H9 (cell line): ENCODE measurements around the gene CCDC141. TPM values are rescaled to one million over a fixed set of nuclear protein-coding genes. Genes with fewer than 3 reads are reported as not detected.

Source experiments
- DNase-seq: peaks from one replicate; pipeline ENCODE4 v3.0.0-alpha.2; 2017
- H2AFZ ChIP-seq: one replicate; pipeline ENCODE4 v1.6.1; 2013; ENCODE audit warnings: mild to moderate bottlenecking, low read length, control low read depth, moderate library complexity
- H2AK5ac ChIP-seq: 2 replicates; pipeline ENCODE4 v1.6.1; 2013; ENCODE audit warnings: low read length, control low read depth, mixed read lengths; ENCODE audit not compliant: insufficient read length
- H2BK120ac ChIP-seq: one replicate; pipeline ENCODE4 v1.6.1; 2013; ENCODE audit warnings: low read depth, mild to moderate bottlenecking, low read length, control low read depth, inconsistent platforms; ENCODE audit not compliant: poor library complexity, severe bottlenecking
- H2BK12ac ChIP-seq: 2 replicates; pipeline ENCODE4 v1.6.1; 2013; ENCODE audit warnings: low read length, control low read depth, mixed read lengths, low read depth; ENCODE audit not compliant: insufficient read length
- H2BK15ac ChIP-seq: 2 replicates; pipeline ENCODE4 v1.6.1; 2013; ENCODE audit warnings: low read depth, low read length, control low read depth
- H2BK20ac ChIP-seq: one replicate; pipeline ENCODE4 v1.6.1; 2013; ENCODE audit warnings: low read depth, mild to moderate bottlenecking, low read length, control low read depth, inconsistent platforms; ENCODE audit not compliant: poor library complexity, severe bottlenecking
- H2BK5ac ChIP-seq: 2 replicates; pipeline ENCODE4 v1.6.1; 2013; ENCODE audit warnings: low read length, control low read depth, mixed read lengths; ENCODE audit not compliant: insufficient read length
- H3K14ac ChIP-seq: 2 replicates; pipeline ENCODE4 v1.6.1; 2013; ENCODE audit warnings: low read length, control low read depth; ENCODE audit not compliant: insufficient read depth
- H3K18ac ChIP-seq: 2 replicates; pipeline ENCODE4 v1.6.1; 2013; ENCODE audit warnings: low read depth, mild to moderate bottlenecking, mixed read lengths, low read length, control low read depth; ENCODE audit not compliant: insufficient read length
- H3K23ac ChIP-seq: 2 replicates; pipeline ENCODE4 v1.6.1; 2013; ENCODE audit warnings: low read length, control low read depth, mixed read lengths, low read depth; ENCODE audit not compliant: insufficient read length
- H3K23me2 ChIP-seq: 2 replicates; pipeline ENCODE4 v1.6.1; 2013; ENCODE audit warnings: low read depth, mild to moderate bottlenecking, mixed read lengths, low read length, control low read depth; ENCODE audit not compliant: insufficient read length, poor library complexity, severe bottlenecking
- H3K27ac ChIP-seq: 2 replicates; pipeline ENCODE4 v1.5.1; 2013; ENCODE audit warnings: low read length, control low read depth, mixed read lengths, low read depth; ENCODE audit not compliant: insufficient read length
- H3K27me3 ChIP-seq: 2 replicates; pipeline ENCODE4 v1.6.1; 2013; ENCODE audit warnings: low read length, control low read depth, inconsistent platforms; ENCODE audit not compliant: insufficient read depth
- H3K4ac ChIP-seq: 2 replicates; pipeline ENCODE4 v1.6.1; 2013; ENCODE audit warnings: low read depth, mild to moderate bottlenecking, control low read depth, inconsistent platforms, low read length, moderate library complexity
- H3K4me1 ChIP-seq: 2 replicates; pipeline ENCODE4 v1.6.1; 2013; ENCODE audit warnings: low read length, control low read depth, inconsistent platforms; ENCODE audit not compliant: insufficient read depth
- H3K4me2 ChIP-seq: 2 replicates; pipeline ENCODE4 v1.6.1; 2013; ENCODE audit warnings: low read length, control low read depth, mixed read lengths; ENCODE audit not compliant: insufficient read length, insufficient read depth
- H3K56ac ChIP-seq: 2 replicates; pipeline ENCODE4 v1.6.1; 2013; ENCODE audit warnings: low read depth, mild to moderate bottlenecking, mixed read lengths, low read length, control low read depth; ENCODE audit not compliant: insufficient read length
- H3K79me1 ChIP-seq: 2 replicates; pipeline ENCODE4 v1.6.1; 2013; ENCODE audit warnings: low read depth, mild to moderate bottlenecking, moderate library complexity, low read length, control low read depth, inconsistent platforms; ENCODE audit not compliant: insufficient read depth, poor library complexity, severe bottlenecking
- H3K79me2 ChIP-seq: 2 replicates; pipeline ENCODE4 v1.6.1; 2013; ENCODE audit warnings: low read length, control low read depth, inconsistent platforms; ENCODE audit not compliant: insufficient read depth
- H3K9ac ChIP-seq: 2 replicates; pipeline ENCODE4 v1.6.1; 2013; ENCODE audit warnings: low read length, control low read depth, mixed read lengths; ENCODE audit not compliant: insufficient read length; ENCODE audit errors: extremely low read depth
- H3K9me3 ChIP-seq: one replicate; pipeline ENCODE4 v1.6.1; 2013; ENCODE audit warnings: low read depth, low read length, inconsistent platforms; ENCODE audit not compliant: control insufficient read depth
- H3T11ph ChIP-seq: one replicate; pipeline ENCODE4 v1.6.1; 2013; ENCODE audit warnings: mild to moderate bottlenecking, low read length, control low read depth, inconsistent platforms
- H4K20me1 ChIP-seq: one replicate; pipeline ENCODE4 v1.6.1; 2013; ENCODE audit not compliant: control insufficient read depth, insufficient read length, insufficient read depth
- H4K5ac ChIP-seq: 2 replicates; pipeline ENCODE4 v1.6.1; 2013; ENCODE audit warnings: low read depth, mild to moderate bottlenecking, mixed read lengths, low read length, control low read depth; ENCODE audit not compliant: insufficient read length
- H4K8ac ChIP-seq: replicated peaks from 2 replicates; pipeline ENCODE4 v1.6.1; 2013; ENCODE audit warnings: low read length, control low read depth, mixed read lengths, low read depth; ENCODE audit not compliant: insufficient read length
- H4K91ac ChIP-seq: 2 replicates; pipeline ENCODE4 v1.6.1; 2013; ENCODE audit warnings: low read depth, mild to moderate bottlenecking, moderate library complexity, mixed read lengths, low read length, control low read depth; ENCODE audit not compliant: insufficient read length
- H3K27ac Mint-ChIP-seq, 3 experiments: 2 replicates in 2 of 3; 3 replicates in 1 of 3; pipeline ENCODE4 v1.8.0; 2020 to 2021; ENCODE audit warnings: mixed read lengths in 3 of 3, mild to moderate bottlenecking in 1 of 3, moderate library complexity in 1 of 3
- H3K27me3 Mint-ChIP-seq: 2 replicates; pipeline ENCODE4 v1.8.0; 2021; ENCODE audit warnings: low read depth, mild to moderate bottlenecking, moderate library complexity, mixed read lengths
- H3K36me3 Mint-ChIP-seq, 3 experiments: 2 replicates in 2 of 3; 3 replicates in 1 of 3; pipeline ENCODE4 v1.8.0; 2020 to 2021; ENCODE audit warnings: low read depth in 3 of 3, mixed read lengths in 3 of 3; ENCODE audit not compliant: insufficient read depth in 1 of 3
- H3K4me1 Mint-ChIP-seq, 2 experiments: 2 replicates each; pipeline ENCODE4 v1.8.0; 2020; ENCODE audit warnings: mixed read lengths in 2 of 2
- H3K4me3 Mint-ChIP-seq, 2 experiments: 2 replicates in 1 of 2; 3 replicates in 1 of 2; pipeline ENCODE4 v1.8.0; 2020 to 2021; ENCODE audit warnings: mild to moderate bottlenecking in 2 of 2, mixed read lengths in 2 of 2, moderate library complexity in 1 of 2
- H3K9me3 Mint-ChIP-seq, 2 experiments: 2 replicates in 1 of 2; 3 replicates in 1 of 2; pipeline ENCODE4 v1.8.0; 2020; ENCODE audit warnings: mild to moderate bottlenecking in 2 of 2, mixed read lengths in 2 of 2, moderate library complexity in 1 of 2
- WGBS: extraction: QIAGEN DNeasy Blood & Tissue Kit; methylation state at CpG from one replicate; pipeline ENCODE4 v1.1.7; 2013; ENCODE audit warnings: missing lambda C conversion rate, low lambda C conversion rate, mixed read lengths; ENCODE audit not compliant: insufficient read length; ENCODE audit errors: extremely low coverage; 5-methylcytosine and 5-hydroxymethylcytosine counted together
- total RNA-seq: library from RNA; stranded (reverse); gene quantifications from 2 replicates; pipeline ENCODE4 v1.2.1, GENCODE V29; 2021
- TF ChIP-seq, protein P1 (sequence below): fragments of 200-600 bp; sonication (generic); conservative IDR thresholded peaks from 3 replicates; pipeline ENCODE4 v1.8.0; 2021; ENCODE audit warnings: antibody characterized with exemption, mild to moderate bottlenecking

Gene CCDC141
- total RNA-seq, 1 experiment from 2014 or later, result 1.0 TPM

DNA sequence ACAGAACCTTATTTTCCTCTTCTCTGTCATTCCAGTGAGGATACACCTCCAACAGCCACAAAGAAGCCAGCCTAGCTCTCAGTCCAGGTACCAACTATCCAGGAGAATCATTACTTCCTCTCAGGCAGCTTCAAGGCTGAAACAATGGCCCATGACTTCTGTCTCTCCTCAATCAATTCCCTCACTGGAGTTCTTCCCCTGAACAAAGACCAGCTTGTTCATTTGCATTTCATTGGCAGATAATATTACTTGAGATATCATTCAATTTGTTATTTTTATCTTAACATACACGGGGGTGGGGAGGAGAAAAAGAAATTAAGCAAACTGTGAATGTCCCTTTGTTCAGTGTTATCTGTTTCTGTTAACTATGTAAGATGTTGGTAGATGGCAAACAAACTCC lies 44.0 kb downstream of the CCDC141 start:
- no peak overlapping the region for H4K5ac ChIP-seq
- H3K27me3 ChIP-seq, result no peaks in the 10 kb centered on the region
- H2AK5ac ChIP-seq, result no peak overlapping the region
- no peak for DNase-seq
- H3K23me2 ChIP-seq, result no peaks in the 10 kb centered on the region
- H3K23ac ChIP-seq, result no peak overlapping the region
- no peak overlapping the region for H4K8ac ChIP-seq
- H3K14ac ChIP-seq, result no peak overlapping the region
- H3T11ph ChIP-seq, result no peak overlapping the region
- Mint-ChIP-seq H3K36me3 (peaks cover 0 to 5% (median 0%) of the 10 kb centered on the region in 3 experiments; a peak in 4 of 7 replicates), H3K27ac (peak overlapping the region in 2 of 3 experiments; percentile 2 to 12; a peak in 1 of 7 replicates), H3K4me1 (no peaks in the 10 kb centered on the region), H3K9me3 (peaks cover 4 to 10% of the 10 kb centered on the region in 2 experiments), H3K27me3 (no peaks in the 10 kb centered on the region), H3K4me3 (no peak overlapping the region)
- H3K9ac ChIP-seq, result no peak overlapping the region
- no peaks in the 10 kb centered on the region for H4K20me1 ChIP-seq
- H3K79me2 ChIP-seq, result no peaks in the 10 kb centered on the region
- no peak overlapping the region for H3K4ac ChIP-seq
- no peak overlapping the region for H2BK20ac ChIP-seq
- no peaks in the 10 kb centered on the region for H3K79me1 ChIP-seq
- no peak overlapping the region for H2AFZ ChIP-seq
- H2BK12ac ChIP-seq, result no peak overlapping the region
- no peak overlapping the region for H4K91ac ChIP-seq
- H3K56ac ChIP-seq, result no peak overlapping the region
- no peak overlapping the region for H2BK15ac ChIP-seq
- no peak overlapping the region for H3K27ac ChIP-seq
- TF ChIP-seq, protein P1, sequence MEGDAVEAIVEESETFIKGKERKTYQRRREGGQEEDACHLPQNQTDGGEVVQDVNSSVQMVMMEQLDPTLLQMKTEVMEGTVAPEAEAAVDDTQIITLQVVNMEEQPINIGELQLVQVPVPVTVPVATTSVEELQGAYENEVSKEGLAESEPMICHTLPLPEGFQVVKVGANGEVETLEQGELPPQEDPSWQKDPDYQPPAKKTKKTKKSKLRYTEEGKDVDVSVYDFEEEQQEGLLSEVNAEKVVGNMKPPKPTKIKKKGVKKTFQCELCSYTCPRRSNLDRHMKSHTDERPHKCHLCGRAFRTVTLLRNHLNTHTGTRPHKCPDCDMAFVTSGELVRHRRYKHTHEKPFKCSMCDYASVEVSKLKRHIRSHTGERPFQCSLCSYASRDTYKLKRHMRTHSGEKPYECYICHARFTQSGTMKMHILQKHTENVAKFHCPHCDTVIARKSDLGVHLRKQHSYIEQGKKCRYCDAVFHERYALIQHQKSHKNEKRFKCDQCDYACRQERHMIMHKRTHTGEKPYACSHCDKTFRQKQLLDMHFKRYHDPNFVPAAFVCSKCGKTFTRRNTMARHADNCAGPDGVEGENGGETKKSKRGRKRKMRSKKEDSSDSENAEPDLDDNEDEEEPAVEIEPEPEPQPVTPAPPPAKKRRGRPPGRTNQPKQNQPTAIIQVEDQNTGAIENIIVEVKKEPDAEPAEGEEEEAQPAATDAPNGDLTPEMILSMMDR, result no peak
- no peaks in the 10 kb centered on the region for H3K4me1 ChIP-seq
- H2BK5ac ChIP-seq, result no peak overlapping the region
- no peak overlapping the region for H2BK120ac ChIP-seq
- H3K18ac ChIP-seq, result no peak overlapping the region
- no CpG with 5 or more reads among the region's 1 CpG for WGBS
- H3K9me3 ChIP-seq, result no peaks in the 10 kb centered on the region
- H3K4me2 ChIP-seq, result no peak overlapping the region
